GM19463 (cell line): Measurements from ENCODE around the gene RPS19.

Experiments used
- ATAC-seq: cut with Tn5 transposase; IDR thresholded peaks from one replicate; pipeline ENCODE4 v1.9.1; 2021; ENCODE audit warnings: mild to moderate bottlenecking, moderate library complexity; ENCODE audit not compliant: unreplicated experiment

Gene RPS19

GRCh38 chr19:41859618-41860418 lies at the start of gene RPS19:
Gene RPS19 (plus strand): TSS chr19:41860255. CDS start chr19:41860775, 520 bp downstream.
- ATAC-seq: peak; percentile 75

GRCh38 chr19:41810301-41810700 lies 49.8 kb upstream of the RPS19 start:
- no peak for ATAC-seq

- ATAC-seq: no peak
Observed at GRCh38 chr19:41811036-41811435, 49.0 kb upstream of the RPS19 start.

- ATAC-seq: no peak
Observed at GRCh38 chr19:41811981-41812380, 48.1 kb upstream of the RPS19 start.

GRCh38 chr19:41813911-41814310 lies 46.1 kb upstream of the RPS19 start:
- no peak for ATAC-seq

GRCh38 chr19:41815301-41815700 lies 44.8 kb upstream of the RPS19 start:
- ATAC-seq: no peak

GRCh38 chr19:41816761-41817160 lies 43.3 kb upstream of the RPS19 start:
- ATAC-seq: no peak

GRCh38 chr19:41821003-41821735 lies 38.9 kb upstream of the RPS19 start:
- ATAC-seq: no peak

- ATAC-seq: no peak
Observed at GRCh38 chr19:41837981-41838708, 21.9 kb upstream of the RPS19 start.

GRCh38 chr19:41839211-41839610 lies 20.8 kb upstream of the RPS19 start:
- ATAC-seq: no peak

GRCh38 chr19:41843371-41843770 lies 16.7 kb upstream of the RPS19 start:
- no peak for ATAC-seq

GRCh38 chr19:41844601-41845000 lies 15.5 kb upstream of the RPS19 start, which contains the start of gene LYPD4:
Gene LYPD4 (minus strand): TSS chr19:41844683. CDS start chr19:41839285, 5,398 bp downstream.
- ATAC-seq: no peak

GRCh38 chr19:41845001-41845050 lies 15.2 kb upstream of the RPS19 start, which contains the start of gene DMRTC2:
Gene DMRTC2 (plus strand): TSS chr19:41845042. CDS start chr19:41847429, 2,387 bp downstream.
- ATAC-seq: no peak

- ATAC-seq: no peak
Observed at GRCh38 chr19:41845051-41845590, 14.9 kb upstream of the RPS19 start.

GRCh38 chr19:41847351-41848105 lies 12.5 kb upstream of the RPS19 start:
- ATAC-seq: no peak

GRCh38 chr19:41848666-41849065 lies 11.4 kb upstream of the RPS19 start:
- no peak for ATAC-seq

GRCh38 chr19:41849067-41849466 lies 11.0 kb upstream of the RPS19 start:
- ATAC-seq: no peak

- no peak for ATAC-seq
Observed at GRCh38 chr19:41850381-41850780, 9.7 kb upstream of the RPS19 start.

GRCh38 chr19:41851456-41851855 lies 8.6 kb upstream of the RPS19 start:
- no peak for ATAC-seq

- ATAC-seq: no peak
Observed at GRCh38 chr19:41853344-41853743, 6.7 kb upstream of the RPS19 start.

- ATAC-seq: no peak
Observed at GRCh38 chr19:41853768-41854167, 6.3 kb upstream of the RPS19 start.
